ENCODE data around the gene VWA8. TPM values are rescaled to one million over a fixed set of nuclear protein-coding genes. Genes with fewer than 3 reads are reported as not detected.
A peak's percentile ranks its signal among the peaks of the same experiment; 100 is the strongest.
"Not testable (repeated sequence)": the region's sequence is repeated elsewhere in the genome, so short reads cannot be mapped to it uniquely, and the experiment has no call there.

The VWA8 gene
- total RNA-seq, 1 experiment from 2014 or later = 9.9 TPM

DNA sequence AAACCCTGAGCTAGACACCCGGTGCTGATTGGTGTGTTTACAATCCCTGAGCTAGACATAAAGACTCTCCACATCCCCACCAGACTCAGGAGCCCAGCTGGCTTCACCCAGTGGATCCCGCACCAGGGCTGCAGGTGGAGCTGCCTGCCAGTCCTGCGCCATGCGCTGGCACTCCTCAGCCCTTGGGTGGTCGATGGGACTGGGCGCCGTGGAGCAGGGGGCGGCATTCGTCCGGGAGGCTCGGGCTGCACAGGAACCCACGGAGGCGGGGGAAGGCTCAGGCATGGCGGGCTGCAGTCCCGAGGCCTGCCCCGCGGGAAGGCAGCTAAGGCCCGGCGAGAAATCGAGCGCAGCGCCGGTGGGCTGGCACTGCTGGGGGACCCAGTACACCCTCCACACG lies 62.5 kb downstream of the VWA8 start:
- DNase-seq (ENCODE audit: low read depth); in situ Hi-C loops (cut with HindIII; ENCODE audit: low pct_unique_long_range_greater_than_20kb, low sequenced_read_pairs): not testable (repeated sequence)

DNA sequence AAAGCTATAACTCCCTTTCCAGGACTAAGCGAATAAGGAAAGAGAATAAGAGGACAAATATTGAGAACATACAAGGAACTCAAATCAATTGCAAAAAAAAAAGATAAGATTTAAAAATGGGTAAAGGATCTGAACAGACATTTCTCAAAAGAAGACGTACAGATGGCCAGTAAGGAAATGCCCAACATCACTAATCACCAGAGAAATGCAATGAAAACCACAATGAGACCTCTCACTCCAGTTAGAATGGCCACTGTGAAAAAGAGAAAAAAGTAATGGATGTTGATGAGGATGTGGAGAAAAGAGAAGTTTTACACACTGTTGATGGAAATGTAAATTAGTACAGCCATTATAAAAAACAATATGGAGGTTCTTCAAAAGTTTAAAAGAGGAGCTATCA lies 63.8 kb downstream of the VWA8 start:
- in situ Hi-C loops (cut with HindIII; ENCODE audit: low pct_unique_long_range_greater_than_20kb, low sequenced_read_pairs) = no loop called here
- no peak for DNase-seq (ENCODE audit: low read depth)

DNA sequence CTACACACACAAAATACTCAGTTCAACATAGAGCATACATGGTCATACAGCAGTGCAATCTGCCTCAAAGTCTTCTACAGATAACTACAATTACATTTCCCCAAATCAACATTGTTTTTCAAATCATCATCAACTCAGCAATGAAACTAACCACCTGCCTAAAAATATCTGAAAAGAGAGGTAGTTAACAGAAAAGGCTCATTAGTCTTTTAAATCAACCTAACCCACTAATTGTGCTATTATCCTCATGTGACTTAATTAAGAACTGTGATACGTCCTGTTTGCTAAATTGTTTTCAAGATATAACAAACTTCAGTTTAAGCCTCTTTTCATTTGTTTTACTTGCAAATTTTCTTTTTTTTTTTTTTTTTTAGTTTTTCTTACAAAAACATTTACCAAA lies 65.4 kb downstream of the VWA8 start:
- DNase-seq (ENCODE audit: low read depth) = no peak
- in situ Hi-C loops (cut with HindIII; ENCODE audit: low pct_unique_long_range_greater_than_20kb, low sequenced_read_pairs) = no loop called here

DNA sequence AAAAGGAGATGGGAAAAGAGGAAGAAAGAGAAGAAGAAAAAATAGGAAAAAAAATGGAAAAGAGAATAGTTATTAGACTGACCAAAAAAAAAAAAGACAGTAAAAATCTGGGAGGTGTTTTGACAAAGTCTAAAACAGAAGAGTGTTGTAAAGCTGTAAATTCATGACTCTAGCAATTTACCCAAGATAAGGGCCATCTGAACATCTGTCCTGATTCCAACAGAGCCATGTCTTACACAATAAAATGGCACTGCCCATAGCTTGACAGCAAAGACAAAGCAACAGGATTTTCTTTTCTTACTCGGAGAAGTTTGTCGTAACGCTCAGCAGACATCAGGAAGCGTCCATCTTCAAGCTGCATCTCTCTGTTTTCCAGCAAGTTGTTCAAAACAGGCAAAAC lies 69.8 kb downstream of the VWA8 start:
- in situ Hi-C loops (cut with HindIII; ENCODE audit: low pct_unique_long_range_greater_than_20kb, low sequenced_read_pairs) = no loop called here
- no peak for DNase-seq (ENCODE audit: low read depth)

DNA sequence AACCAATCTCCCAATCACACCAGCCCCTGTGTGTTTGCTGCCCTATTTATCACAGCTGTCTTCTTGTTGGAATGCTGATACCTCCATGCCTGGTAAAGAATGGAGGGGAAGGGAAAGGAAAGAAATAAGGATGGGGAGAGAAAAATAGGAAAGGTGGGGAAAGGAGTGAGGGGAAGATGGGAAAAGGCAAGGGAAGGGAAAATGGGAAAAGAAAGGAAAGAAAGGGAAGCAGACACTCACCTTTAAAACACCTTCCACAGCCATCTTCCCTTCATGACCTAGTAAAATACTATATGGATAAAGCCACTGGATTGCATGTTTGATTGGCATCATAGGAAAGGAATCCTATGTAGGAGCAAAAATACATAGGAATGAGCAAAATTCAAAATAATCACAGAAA lies 77.8 kb downstream of the VWA8 start:
- in situ Hi-C loops (cut with HindIII; ENCODE audit: low pct_unique_long_range_greater_than_20kb, low sequenced_read_pairs) = no loop called here
- no peak for DNase-seq (ENCODE audit: low read depth)

DNA sequence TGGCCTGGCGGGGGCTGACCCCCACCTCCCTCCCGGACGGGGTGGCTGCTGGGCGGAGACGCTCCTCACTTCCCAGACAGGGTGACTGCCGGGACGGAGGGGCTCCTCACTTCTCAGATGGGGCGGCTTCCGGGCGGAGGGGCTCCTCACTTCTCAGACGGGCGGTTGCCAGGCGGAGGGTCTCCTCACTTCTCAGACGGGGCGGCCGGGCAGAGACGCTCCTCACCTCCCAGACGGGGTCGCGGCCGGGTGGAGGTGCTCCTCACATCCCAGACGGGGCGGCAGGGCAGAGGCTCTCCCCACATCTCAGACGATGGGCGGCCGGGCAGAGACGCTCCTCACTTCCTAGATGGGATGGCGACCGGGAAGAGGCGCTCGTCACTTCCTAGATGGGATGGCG lies 79.0 kb downstream of the VWA8 start:
- in situ Hi-C loops (cut with HindIII; ENCODE audit: low pct_unique_long_range_greater_than_20kb, low sequenced_read_pairs); DNase-seq (ENCODE audit: low read depth): not testable (repeated sequence)

DNA sequence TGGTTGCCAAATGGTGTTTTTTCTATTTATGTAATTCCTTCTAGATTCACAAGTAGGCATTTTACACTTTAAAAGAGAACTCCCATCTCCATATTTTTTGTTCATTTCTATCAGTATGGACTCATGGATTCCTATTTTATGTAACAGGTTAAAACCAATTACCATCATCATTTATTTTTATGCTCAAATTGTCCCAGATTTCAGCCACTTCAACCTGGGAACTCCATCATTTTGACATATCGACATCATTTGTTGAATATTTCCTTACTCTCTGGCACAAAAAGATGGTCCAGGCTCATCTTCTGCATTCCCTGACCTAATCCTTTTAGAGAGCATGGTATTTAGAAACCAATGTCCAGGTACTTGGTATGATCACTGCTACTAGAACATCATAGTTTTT lies 79.9 kb downstream of the VWA8 start:
- in situ Hi-C loops (cut with HindIII; ENCODE audit: low pct_unique_long_range_greater_than_20kb, low sequenced_read_pairs) = no loop called here
- DNase-seq (ENCODE audit: low read depth) = no peak

DNA sequence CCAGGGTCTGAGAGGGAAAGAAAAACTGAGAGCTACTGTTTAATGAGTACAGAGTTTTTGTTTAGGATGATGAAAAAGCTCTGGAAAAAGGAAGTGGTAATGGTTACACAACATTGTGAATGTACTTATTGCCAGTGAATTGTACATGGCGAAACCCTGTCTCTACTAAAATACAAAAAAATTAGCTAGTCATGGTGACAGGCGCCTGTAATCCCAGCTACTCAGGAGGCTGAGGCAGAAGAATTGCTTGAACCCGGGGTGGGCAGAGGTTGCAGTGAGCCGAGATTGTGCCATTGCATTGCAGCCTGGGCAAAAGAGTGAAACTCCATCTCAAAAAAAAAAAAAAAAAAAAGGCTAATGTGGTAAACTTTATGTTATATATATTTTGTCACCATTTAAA lies 96.3 kb downstream of the VWA8 start:
- no peak for DNase-seq (ENCODE audit: low read depth)
- in situ Hi-C loops (cut with HindIII; ENCODE audit: low pct_unique_long_range_greater_than_20kb, low sequenced_read_pairs) = no loop called here

DNA sequence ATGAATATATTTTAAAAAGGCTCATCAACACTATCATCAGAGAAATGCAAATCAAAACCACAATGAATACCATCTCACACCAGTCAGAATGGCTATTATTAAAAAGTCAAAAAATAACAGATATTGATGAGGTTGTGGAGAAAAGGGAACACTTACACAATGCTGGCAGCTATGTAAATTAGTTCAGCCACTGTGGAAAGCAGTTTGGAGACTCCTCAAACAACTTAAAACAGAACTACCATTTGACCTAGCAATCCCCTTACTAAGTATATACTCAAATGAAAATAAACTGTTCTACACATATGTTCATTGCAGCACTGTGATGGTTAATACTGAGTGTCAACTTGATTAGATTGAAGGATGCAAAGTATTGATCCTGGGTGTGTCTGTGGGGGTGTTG lies 98.2 kb downstream of the VWA8 start:
- DNase-seq (ENCODE audit: low read depth); in situ Hi-C loops (cut with HindIII; ENCODE audit: low pct_unique_long_range_greater_than_20kb, low sequenced_read_pairs): not testable (repeated sequence)

DNA sequence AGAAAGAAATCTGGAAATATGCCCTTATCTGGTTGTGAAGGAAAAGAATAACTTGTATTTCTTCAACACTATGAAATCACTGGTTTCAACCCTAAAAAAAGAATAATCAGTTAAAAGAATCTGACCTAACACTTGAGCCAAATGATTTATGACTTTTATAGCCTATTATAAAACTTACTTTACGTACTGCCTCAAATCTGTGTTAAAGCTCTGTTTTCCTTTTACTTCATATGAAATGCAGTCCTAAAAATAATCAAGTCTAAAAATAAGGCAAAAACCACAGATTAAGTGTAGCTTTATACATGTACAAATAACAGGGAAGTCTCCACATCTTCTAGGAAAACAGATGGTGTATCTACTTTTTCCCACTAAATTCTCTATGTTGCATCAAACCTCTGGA lies 101.3 kb downstream of the VWA8 start:
- in situ Hi-C loops (cut with HindIII; ENCODE audit: low pct_unique_long_range_greater_than_20kb, low sequenced_read_pairs) = no loop called here
- DNase-seq (ENCODE audit: low read depth) = no peak

DNA sequence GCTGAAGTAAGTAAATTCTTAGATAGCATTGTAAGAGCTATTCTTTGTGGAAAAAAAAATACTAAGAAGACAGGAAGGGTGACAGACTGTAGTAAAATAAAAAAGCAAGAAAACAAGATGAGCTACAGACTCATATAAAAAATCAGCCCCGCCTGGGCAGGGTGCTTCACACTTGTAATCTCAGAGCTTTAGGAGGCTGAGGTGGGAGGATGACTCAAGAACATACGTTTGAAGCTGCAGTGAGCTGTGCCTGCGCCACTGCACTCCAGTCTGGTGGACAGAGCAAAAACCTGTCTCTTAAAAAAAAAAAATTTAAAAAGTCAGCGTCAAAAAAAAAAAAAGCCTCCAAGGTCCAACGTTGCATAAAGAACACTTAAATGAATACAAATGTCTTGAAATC lies 102.1 kb downstream of the VWA8 start:
- in situ Hi-C loops (cut with HindIII; ENCODE audit: low pct_unique_long_range_greater_than_20kb, low sequenced_read_pairs) = no loop called here
- no peak for DNase-seq (ENCODE audit: low read depth)

DNA sequence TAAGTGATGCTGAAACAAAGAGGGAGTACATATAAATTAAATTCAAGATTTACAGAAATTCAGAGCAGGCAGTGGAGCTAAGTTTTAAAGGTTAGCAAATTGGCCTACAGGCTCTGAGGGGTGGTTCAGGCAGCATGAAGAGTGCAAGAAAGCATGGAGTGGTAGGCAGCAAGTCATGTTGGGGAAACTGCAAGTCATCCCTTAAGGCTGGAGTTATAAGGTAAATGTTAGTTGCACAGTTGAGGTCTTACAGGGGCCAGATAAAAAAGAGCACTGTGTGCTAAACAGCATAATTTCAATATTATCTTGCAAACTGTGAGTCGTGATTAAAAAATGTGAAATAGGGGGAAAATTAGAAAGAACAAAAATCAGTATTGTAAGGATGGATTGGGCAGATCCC lies 106.2 kb downstream of the VWA8 start:
- in situ Hi-C loops (cut with HindIII; ENCODE audit: low pct_unique_long_range_greater_than_20kb, low sequenced_read_pairs) = no loop called here
- no peak for DNase-seq (ENCODE audit: low read depth)

DNA sequence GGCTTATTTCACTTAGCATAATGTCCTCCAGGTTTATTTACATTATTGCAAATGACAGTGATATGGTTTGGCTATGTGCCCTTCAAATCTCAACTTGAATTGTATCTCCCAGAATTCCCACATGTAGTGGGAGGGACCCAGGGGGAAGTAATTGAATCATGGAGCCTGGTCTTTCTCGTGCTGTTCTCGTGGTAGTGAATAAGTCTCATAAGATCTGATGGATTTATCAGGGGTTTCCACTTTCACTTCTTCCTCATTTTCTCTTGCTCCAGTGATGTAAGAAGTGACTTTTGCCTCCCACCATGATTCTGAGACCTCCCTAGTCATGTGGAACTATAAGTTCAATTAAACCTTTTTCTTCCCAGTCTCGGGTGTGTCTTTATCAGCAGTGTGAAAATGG lies 109.6 kb downstream of the VWA8 start:
- in situ Hi-C loops (cut with HindIII; ENCODE audit: low pct_unique_long_range_greater_than_20kb, low sequenced_read_pairs) = no loop called here
- no peak for DNase-seq (ENCODE audit: low read depth)

DNA sequence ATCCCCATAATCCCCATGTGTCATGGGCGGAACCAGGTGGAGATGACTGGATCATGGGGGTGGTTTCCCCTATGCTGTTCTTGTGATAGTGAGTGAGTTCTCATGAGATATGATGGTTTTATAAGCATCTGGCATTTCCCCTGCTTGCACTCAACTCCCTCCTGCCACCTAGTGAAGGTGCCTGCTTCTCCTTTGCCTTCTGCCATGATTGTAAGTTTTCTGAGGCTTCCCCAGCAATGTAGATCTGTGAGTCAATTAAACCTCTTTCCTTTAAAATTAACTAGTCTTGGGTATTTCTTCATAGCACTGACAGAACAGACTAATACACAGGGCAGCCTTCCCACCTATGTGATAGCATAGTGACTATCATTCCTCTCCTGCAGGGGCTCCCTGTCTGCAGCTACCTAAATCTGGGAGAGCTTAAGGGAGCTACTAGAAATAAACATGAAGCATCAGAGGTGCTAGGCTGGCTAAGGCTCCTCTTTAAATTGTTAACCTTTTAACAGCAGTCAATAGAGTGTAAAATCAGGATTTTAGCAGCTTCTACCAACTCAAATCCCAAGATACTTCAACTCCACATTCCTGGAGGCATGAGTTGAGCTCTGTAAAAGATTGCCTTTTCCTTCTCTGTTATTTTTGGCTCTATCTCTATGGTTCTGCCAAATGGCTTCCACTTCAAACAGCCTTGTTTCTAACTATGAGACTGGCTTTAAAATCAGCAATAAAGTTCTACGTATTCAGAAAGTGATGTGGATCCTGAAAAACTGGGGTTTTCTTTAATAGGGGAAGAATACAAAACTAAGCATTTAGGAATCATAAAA lies 112.3 kb downstream of the VWA8 start:
- in situ Hi-C loops (cut with HindIII; ENCODE audit: low pct_unique_long_range_greater_than_20kb, low sequenced_read_pairs) = no loop called here
- DNase-seq (ENCODE audit: low read depth) = peak; percentile 3

DNA sequence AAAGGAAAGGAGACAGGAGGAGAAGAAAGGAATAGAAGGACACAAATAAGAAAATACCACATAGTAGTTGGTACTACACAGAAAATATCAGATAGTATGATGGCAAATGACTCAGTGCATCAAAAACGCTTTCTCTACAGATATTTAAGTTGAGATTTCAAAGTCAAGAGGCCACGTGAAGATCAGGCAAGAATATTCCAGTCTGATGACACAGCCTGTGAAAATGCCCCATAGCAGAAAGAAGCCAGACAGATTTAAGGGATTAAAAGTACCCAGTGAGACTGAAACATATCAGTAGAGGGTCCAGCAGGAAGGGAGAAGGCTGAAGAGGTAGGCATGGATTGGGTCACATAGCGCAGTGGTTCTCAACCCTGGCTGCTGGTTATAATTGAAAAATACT lies 113.7 kb downstream of the VWA8 start:
- in situ Hi-C loops (cut with HindIII; ENCODE audit: low pct_unique_long_range_greater_than_20kb, low sequenced_read_pairs) = no loop called here

DNA sequence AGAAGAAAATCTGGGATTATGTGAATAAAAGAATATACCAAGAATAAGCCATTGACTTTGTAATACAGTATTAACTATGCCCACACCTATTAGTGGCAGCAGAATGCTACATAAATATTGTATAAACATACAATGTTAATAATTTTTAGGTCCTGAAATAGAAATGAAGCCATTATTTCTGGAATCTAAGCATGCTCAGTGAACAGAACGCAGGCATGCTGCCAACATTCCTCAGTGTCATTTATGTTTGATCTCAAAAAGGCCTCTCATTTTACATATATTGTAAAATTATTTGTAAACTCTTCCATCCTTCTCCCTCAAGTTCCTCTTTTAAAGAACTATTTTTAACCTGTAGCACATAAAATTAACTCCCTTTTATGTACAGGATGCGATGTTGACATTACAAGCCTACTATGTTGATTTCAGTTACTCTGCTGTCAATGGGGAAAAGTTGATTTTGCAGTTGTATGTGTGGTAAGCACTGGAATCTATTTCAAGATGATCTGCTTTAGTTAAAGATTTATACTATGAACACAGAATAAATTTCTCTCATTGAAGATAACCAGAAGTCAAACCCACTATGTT lies 118.8 kb downstream of the VWA8 start:
- DNase-seq (ENCODE audit: low read depth) = peak; percentile 18
- in situ Hi-C loops (cut with HindIII; ENCODE audit: low pct_unique_long_range_greater_than_20kb, low sequenced_read_pairs) = no loop called here

More for the DNA sequence above, 113.7 kb downstream of the VWA8 start:
- no peak for DNase-seq (ENCODE audit: low read depth)

DNA sequence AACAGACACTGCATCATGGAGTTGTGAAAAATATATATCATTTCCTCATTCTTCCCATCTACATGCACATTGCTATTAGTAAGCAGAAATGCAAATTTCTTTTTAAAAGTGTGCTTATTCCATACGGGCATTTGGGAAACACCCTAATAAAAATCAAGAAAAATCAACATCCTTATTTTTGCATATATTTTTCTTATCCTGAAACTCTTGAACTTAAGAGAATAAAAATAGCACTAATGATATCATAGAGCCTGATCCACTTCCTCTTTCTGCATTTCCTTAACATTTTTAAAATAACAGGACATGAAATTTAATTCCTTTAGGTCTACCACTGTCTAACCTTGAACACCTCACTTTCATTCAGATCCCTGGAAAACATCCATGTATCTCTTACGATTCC lies 123.3 kb downstream of the VWA8 start:
- in situ Hi-C loops (cut with HindIII; ENCODE audit: low pct_unique_long_range_greater_than_20kb, low sequenced_read_pairs) = no loop called here
- no peak for DNase-seq (ENCODE audit: low read depth)

DNA sequence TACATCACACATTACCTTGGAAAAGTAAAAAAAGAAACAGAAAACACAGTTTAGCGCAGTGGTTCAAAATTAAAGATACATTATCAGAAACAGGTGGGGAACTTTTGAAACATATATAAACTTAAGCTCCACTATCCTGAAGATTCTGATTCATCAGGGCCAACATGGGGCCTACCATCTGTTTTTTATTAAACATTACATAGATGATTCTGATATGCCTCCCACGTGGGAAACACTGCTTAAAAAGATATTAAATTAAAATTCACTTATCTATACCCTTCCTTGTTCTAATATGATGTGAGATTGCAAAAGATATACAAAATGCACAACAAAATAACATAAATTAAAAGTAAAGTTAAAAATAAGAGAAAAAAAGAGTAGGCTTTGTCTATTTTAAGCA lies 125.0 kb downstream of the VWA8 start:
- in situ Hi-C loops (cut with HindIII; ENCODE audit: low pct_unique_long_range_greater_than_20kb, low sequenced_read_pairs) = no loop called here
- no peak for DNase-seq (ENCODE audit: low read depth)

DNA sequence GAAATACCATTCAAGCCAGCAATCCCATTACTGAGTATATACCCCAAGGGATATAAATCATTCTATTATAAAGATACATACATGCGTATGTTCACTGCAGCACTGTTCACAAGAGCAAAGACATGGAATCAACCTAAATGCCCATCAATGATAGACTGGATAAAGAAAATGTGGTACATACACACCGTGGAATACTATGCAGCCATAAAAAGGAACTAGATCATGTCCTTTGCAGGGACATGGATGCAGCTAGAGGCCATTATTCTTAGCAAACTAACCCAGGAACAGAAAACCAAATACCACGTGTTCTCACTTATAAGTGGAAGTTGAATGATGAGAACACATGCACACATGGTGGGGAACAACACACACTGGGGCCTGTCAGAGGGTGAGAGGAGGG lies 126.2 kb downstream of the VWA8 start:
- in situ Hi-C loops (cut with HindIII; ENCODE audit: low pct_unique_long_range_greater_than_20kb, low sequenced_read_pairs); DNase-seq (ENCODE audit: low read depth): not testable (repeated sequence)

DNA sequence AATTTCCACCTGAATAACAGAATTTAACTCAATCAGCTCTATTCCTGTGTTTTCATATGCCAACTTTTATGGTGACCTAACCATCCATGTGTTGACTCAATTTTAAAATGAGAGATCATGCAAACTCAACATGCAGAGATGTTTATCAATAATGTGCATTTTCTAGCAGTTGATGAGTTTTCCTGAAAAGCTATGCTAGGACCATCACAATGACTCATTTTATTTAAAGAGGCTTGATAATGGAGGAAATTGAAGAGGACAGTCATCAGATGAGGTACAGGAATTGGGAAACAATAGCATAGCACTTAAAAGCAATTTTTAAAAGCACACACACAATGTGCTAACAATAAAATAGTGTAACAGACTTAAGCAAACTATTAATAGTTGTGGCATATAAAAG lies 127.1 kb downstream of the VWA8 start:
- DNase-seq (ENCODE audit: low read depth) = no peak
- in situ Hi-C loops (cut with HindIII; ENCODE audit: low pct_unique_long_range_greater_than_20kb, low sequenced_read_pairs) = no loop called here
